GM21717 (cell line): ENCODE results near the gene RAB3A.
A peak's percentile ranks its signal among the peaks of the same experiment; 100 is the strongest.
"Not testable (repeated sequence)": the region's sequence is repeated elsewhere in the genome, so short reads cannot be mapped to it uniquely, and the experiment has no call there.

ENCODE experiments used
- ATAC-seq: cut with Tn5 transposase; IDR thresholded peaks from one replicate; pipeline ENCODE4 v1.9.1; 2021; ENCODE audit warnings: mild to moderate bottlenecking, moderate library complexity; ENCODE audit not compliant: unreplicated experiment

Gene RAB3A

GRCh38 chr19:18224525-18225354, 20.9 kb upstream of the RAB3A start:
- peak; percentile 80 for ATAC-seq

GRCh38 chr19:18223860-18224524, 20.1 kb upstream of the RAB3A start:
- no peak for ATAC-seq

DNA sequence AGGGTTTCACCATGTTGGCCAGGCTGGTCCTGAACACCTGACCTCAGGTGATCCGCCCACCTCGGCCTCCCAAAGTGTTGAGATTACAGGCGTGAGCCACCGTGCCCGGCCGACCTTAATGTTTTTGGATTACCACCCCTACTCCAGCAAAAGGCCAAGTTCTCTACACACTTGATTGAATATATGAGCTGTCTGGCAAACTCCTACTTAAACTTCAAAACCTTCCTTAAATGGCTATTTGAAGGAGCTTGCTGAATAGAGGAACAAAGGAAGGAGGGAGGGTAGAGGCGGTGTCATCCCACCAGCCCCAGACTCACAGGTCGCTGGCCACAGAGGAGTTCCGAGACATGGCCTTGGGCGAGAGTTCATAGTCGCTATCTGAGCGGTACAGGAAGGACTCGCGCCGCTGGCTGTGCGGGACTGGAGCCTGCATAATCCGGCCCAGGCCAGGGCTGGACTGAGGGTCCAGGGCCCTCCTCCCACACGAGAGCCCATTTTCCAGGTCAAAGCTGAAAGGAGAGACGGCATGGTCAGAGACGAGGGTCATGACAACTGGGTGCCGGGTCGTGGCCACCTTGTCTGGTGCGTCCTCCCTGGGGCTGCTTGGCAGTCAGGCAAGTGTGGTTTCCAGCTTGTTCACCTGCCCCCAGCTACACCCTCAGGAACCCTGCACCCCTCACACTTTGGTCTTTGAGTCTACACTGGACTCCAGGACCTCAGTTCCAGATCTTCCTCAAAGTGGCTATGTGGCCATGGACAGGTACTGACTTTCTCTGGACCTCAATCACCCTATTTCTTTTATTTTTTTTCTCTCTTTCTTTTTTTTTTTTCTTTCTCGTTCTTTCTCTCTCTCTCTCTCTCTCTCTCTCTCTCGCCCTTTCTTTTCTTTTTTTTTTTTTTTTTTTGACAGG, 18.2 kb upstream of the RAB3A start:
- ATAC-seq: no peak

DNA sequence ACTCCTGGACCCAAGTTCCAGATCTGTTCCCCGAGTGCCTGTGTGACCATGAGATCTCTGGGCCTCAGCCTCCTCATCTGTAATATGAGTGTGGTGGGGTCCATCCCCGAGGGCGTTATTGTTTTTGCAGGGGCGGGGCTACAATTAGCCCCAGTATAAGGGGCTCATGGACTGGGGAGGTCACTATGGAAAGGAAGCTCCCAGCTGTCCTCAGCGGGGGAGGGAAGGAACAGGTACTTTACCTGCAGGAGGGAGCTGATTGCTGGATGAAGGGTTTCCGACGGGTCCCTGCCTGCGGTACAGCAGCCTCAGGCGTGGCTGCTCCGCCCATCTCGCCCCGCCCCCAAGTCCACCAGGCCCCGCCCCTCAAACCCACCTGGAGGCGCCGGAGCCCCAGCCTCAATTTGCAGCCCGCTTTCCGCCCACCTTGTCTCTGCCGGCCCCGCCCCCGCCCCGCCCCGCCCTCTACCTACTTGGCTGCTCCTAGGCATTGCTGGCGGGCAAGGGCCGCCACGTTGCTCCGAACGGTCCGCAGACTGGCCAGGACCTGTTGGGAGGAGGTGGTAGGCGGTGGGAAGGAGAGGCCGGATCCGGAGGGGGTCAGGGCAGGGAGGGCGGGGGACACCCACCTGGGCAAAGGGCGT, 16.9 kb upstream of the RAB3A start:
- ATAC-seq: no peak

DNA sequence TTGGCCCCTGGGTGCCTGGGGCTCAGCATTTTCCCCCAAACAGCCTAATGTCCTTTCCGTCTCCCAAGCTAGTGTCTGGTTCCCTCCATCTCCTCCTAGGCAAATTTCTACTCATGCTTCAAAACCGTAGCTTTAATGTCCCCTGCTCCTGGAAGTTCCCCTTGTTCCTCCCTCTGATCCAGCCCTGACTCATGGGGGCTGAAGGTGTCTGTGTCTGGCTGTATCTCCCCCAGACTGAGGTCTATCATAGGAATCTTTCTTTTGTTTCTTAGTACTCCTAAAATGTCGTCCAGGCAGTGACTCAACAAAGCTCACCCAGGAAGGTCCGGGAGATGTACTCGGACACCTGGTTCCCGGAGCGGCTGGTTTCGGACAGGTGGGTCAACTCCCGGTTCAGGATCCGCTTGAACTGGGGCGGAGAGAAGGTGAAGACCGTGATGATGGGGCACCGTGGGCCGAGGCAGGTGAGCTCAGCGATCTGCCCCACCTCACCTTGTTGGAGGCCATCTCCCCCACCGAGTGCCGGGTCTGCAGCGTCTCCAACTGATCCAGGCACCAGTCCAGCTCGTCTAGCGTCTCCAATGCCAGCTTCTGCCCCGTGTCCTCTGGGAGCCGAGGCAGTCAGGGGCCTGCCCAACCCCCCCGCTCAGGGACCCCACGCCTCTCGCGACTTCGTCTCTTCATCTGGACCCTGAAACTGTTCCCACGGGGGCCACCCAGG, 16.2 kb upstream of the RAB3A start:
- ATAC-seq: no peak

GRCh38 chr19:18218600-18218999, 14.8 kb upstream of the RAB3A start:
- ATAC-seq: no peak

DNA sequence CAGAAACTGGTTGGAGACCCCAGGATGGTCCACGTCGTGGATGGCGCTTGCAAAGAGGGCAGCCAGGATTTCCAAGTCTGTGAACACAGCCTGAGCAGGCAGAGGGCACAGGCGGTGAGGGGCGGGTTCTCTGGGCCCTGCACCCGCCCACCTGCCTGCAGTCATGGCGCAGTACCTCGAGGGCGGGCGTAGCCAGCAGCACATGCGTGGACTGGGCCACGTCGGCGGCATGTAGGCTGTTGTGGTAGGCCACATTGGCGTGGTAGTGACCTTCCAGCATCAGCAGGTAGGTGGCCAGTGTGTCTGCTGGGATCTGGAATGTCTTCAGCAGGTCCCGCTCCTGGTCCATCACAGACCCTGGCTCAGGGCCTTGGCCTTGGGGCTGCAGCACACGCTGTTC, 14.3 kb upstream of the RAB3A start:
- no peak for ATAC-seq

DNA sequence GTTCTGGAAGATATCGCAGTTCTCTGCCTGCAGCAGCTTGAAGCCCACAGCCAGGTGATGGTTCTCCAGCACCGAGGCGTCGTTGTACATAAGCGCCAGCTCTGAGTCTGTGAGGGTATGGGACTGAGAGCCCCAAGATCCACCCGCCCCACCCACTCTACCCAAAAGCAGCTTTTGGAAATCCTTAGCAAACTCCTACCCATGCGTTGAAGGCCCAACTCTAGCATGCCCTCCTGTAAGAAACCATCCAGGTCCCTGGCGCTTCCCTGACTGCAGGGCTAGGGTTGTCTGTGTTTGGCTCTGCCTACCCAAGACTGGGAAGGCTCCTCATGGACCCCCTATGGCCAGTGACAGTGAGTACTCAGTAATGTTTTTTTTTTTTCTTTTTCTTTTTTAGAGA, 12.9 kb upstream of the RAB3A start:
- ATAC-seq: no peak

DNA sequence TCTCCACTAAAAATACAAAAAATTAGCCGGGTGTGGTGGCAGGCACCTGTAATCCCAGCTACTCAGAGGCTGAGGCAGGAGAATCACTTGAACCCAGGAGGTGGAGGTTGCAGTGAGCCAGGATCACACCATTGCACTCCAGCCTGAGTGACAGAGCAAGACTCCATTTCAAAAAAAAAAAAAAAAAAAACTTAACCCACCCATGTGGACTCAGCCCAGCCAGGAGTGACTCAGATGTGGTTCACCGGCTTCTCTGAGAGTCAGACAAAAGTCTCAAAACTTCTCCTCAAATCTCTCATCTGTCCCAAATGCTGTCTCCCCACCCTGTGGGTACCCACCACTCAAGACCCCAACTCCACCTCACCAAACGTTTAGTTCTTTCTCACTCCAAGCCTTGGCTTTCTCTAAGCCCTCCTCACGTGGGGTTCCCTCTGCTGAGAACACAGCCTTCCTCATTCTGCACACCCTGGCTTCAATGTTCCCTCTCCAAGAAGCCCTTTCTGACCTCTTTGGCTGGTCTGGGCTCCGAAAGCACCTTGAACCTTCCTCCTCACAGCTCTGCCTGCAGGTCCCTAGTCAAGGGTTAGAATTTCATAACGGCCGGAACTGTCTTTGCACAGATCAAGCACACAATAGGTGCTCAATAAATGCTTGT, 11.1 kb upstream of the RAB3A start:
- no peak for ATAC-seq

GRCh38 chr19:18211683-18212082, 7.8 kb upstream of the RAB3A start:
- ATAC-seq: no peak

DNA sequence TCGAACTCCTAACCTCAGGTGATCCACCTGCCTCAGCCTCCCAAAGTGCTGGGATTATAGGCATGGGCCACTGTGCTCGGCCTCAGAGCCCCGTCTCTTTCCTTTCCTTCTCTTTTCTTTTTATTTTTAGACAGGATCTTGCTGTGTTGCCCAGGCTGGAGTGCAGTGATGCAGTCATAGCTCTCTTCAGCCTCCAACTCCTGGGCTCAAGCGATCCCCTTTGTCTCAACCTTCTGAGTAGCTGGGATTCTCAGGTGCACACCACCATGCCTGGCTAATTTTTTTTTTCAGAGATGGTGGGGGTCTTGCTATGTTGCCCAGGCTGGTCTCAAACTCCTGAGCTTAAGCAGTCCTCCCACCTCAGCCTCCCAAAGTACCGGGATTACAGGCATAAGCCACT, 6.1 kb upstream of the RAB3A start:
- not testable (repeated sequence) for ATAC-seq

DNA sequence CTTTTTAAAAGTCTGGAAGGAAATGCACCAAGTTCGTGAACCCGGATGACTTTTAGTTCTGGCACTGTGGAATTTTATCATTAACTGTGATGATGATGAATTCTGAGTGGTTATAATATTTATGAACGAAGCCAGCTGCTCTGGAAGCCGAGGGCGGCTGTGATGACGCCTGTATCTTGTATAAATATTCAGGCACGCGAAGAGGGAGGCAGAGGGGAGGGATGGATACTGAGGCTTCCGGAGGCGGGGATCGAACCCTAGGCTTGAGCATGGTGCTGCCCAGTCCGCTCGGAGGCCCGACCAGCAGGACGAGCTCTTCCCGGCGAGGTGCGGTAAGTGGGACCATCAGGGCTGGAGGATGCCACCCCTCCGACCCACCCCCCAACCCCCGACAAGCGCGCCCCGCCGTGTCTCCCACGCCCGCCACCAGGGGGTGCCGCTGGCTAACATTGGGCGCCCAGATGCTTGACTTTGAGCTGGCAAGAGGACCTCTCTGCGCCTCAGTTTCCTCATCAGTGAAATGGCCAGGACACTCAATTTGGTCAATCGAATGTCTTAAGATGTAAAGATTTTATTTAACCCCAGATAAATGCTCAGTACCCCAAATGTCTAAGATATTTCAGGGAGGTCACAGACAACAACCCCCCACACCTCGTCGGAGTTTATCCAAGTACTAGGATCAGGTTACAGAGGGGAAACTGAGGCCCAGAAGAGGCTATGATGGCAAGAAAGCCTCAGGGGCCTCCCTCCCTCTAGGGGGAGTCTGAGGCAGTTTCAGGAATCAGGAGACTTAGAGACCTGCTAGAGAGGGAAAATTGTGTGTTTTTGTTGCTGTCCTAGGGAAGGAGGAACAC, 4.5 kb upstream of the RAB3A start:
- no peak for ATAC-seq

- ATAC-seq: no peak
Observed at GRCh38 chr19:18206018-18206417, 2.2 kb upstream of the RAB3A start.

DNA sequence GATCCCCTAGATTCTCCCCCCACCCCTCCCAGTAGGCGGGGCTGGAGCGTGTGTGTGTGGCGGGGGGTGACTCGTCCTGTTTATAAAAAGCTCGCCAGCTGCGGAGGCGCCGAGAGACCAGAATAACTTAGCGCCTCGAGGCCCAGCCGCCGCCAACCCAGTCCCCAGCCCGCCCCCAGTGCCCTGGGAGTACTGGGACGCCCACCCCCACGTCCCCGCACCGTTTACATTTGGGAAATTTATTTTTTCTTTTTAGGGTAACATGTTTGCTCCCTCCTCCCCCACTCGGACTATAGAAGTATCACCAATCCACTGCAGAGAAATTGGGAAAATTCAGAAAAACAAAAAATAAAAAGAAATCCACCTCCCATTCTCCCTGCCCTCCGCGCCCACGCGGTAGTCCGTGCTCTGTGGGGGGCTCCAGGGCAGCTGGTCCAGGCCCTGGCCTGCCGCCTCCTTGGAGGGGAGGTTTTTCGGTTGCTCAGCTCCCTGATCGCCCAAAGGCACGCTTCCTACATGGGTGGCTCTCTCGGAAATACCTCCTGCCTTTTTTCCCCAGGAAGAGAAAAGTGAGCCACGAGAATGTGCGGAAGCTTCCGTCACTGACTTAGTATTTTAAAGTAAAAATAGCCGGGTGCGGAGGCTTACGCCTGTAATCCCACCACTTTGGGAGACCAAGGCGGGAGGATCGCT, 1.5 kb upstream of the RAB3A start:
- ATAC-seq: no peak

- ATAC-seq: peak; percentile 15
Observed at GRCh38 chr19:18204394-18205199, 755 bp upstream of the RAB3A start.

GRCh38 chr19:18203408-18203862, 407 bp downstream of the RAB3A start:
- no peak for ATAC-seq

- ATAC-seq: no peak
Observed at GRCh38 chr19:18202778-18203407, 949 bp downstream of the RAB3A start.
